ENCODE measurements around the gene NUDT4. TPM values are rescaled to one million over a fixed set of nuclear protein-coding genes. Genes with fewer than 3 reads are reported as not detected.
"Not testable (repeated sequence)": the region's sequence is repeated elsewhere in the genome, so short reads cannot be mapped to it uniquely, and the experiment has no call there.

Gene NUDT4
- total RNA-seq, 1 experiment from 2014 or later = 51.0 TPM

- ChIA-PET CTCF (interaction anchor here (0.6 kb wide), 1 partner anchor 72 kb away, joined by 3 read pairs; no protein-coding TSS in a partner anchor), POLR2A (ENCODE audit: unreplicated experiment) (no interaction called here)
- H3K4me1 ChIP-seq (replicated peaks; ENCODE audit: insufficient read depth) = no peaks in the 10 kb centered on the region; the same call in 1 of the 2 replicates
- BruUV-seq (replicated peaks) = no TSS peak
- no peak overlapping the region for H3K4me2 ChIP-seq
- H3K36me3 ChIP-seq (ENCODE audit: low read depth) = no peaks in the 10 kb centered on the region
- no peaks in the 10 kb centered on the region for H3K9me3 ChIP-seq (ENCODE audit: insufficient read depth, low read depth)
- H3K4me3 ChIP-seq = no peak overlapping the region
- H3F3A ChIP-seq (ENCODE audit: insufficient read depth, low read depth) = peaks cover 5% of the 10 kb centered on the region; the same call in 1 of the 2 replicates
- no peak overlapping the region for H3K27ac ChIP-seq
- H3K79me2 ChIP-seq (ENCODE audit: low read depth) = peaks cover 97% of the 10 kb centered on the region
- H3K27me3 ChIP-seq (ENCODE audit: insufficient read depth, low read depth) = no peaks in the 10 kb centered on the region
- TF ChIP-seq EZH2 (IDR thresholded peaks at IDR 0.05; ENCODE audit: low read depth) (no peak), CTCF (conservative IDR thresholded peaks at IDR 0.05) (no peak)
- intact Hi-C loops (cut with micrococcal nuclease; ENCODE audit: unreplicated experiment) = no loop called here
- H4K20me1 ChIP-seq (ENCODE audit: insufficient read depth) = peaks cover 94% of the 10 kb centered on the region
- no peak overlapping the region for H2AFZ ChIP-seq
- DNase-seq = no peak
- H3K9me2 ChIP-seq (ENCODE audit: insufficient read depth) = no peaks in the 10 kb centered on the region
These were observed 51.7 kb downstream of the NUDT4 start for GRCh38 chr12:93429448-93429847.

GRCh38 chr12:93429852-93430251, 52.1 kb downstream of the NUDT4 start:
- intact Hi-C loops (cut with micrococcal nuclease; ENCODE audit: unreplicated experiment) = no loop called here
- TF ChIP-seq EZH2 (IDR thresholded peaks at IDR 0.05; ENCODE audit: low read depth) (no peak), CTCF (conservative IDR thresholded peaks at IDR 0.05) (no peak)
- DNase-seq = no peak
- Histone ChIP-seq H3K36me3 (ENCODE audit: low read depth) (no peaks in the 10 kb centered on the region), H3K4me2 (no peak overlapping the region), H2AFZ (no peak overlapping the region), H3K4me1 (replicated peaks; ENCODE audit: insufficient read depth) (no peaks in the 10 kb centered on the region; the same call in 1 of the 2 replicates), H3K27me3 (ENCODE audit: insufficient read depth, low read depth) (no peaks in the 10 kb centered on the region), H3K9me2 (ENCODE audit: insufficient read depth) (no peaks in the 10 kb centered on the region), H4K20me1 (ENCODE audit: insufficient read depth) (peaks cover 92% of the 10 kb centered on the region), H3K27ac (no peak overlapping the region), H3F3A (ENCODE audit: insufficient read depth, low read depth) (peaks cover 5% of the 10 kb centered on the region; the same call in 1 of the 2 replicates), H3K79me2 (ENCODE audit: low read depth) (peaks cover 97% of the 10 kb centered on the region), H3K9me3 (ENCODE audit: insufficient read depth, low read depth) (no peaks in the 10 kb centered on the region), H3K4me3 (no peak overlapping the region)
- no TSS peak for BruUV-seq (replicated peaks)
- CTCF ChIA-PET = interaction anchor here (0.6 kb wide), 1 partner anchor 72 kb away, joined by 3 read pairs; no protein-coding TSS in a partner anchor
- POLR2A ChIA-PET (ENCODE audit: unreplicated experiment) = no interaction called here

- CTCF ChIA-PET = interaction anchor here (0.6 kb wide), 1 partner anchor 72 kb away, joined by 3 read pairs; no protein-coding TSS in a partner anchor
- peaks cover 5% of the 10 kb centered on the region; the same call in 1 of the 2 replicates for H3F3A ChIP-seq (ENCODE audit: insufficient read depth, low read depth)
These were observed 52.6 kb downstream of the NUDT4 start for GRCh38 chr12:93430280-93430679.

GRCh38 chr12:93432031-93432430, 54.3 kb downstream of the NUDT4 start:
- H3K9me3 ChIP-seq (ENCODE audit: insufficient read depth, low read depth); H3K4me1 ChIP-seq (replicated peaks; ENCODE audit: insufficient read depth); H3K27ac ChIP-seq; H3K4me3 ChIP-seq; H3K36me3 ChIP-seq (ENCODE audit: low read depth); H3K4me2 ChIP-seq; DNase-seq; POLR2A ChIA-PET (ENCODE audit: unreplicated experiment); CTCF ChIA-PET; H3K9me2 ChIP-seq (ENCODE audit: insufficient read depth); H2AFZ ChIP-seq; BruUV-seq (replicated peaks); H3F3A ChIP-seq (ENCODE audit: insufficient read depth, low read depth); intact Hi-C loops (cut with micrococcal nuclease; ENCODE audit: unreplicated experiment); H3K27me3 ChIP-seq (ENCODE audit: insufficient read depth, low read depth): not testable (repeated sequence)
- Histone ChIP-seq H3K79me2 (ENCODE audit: low read depth) (peaks cover 97% of the 10 kb centered on the region), H4K20me1 (ENCODE audit: insufficient read depth) (peaks cover 90% of the 10 kb centered on the region)

More at GRCh38 chr12:93430280-93430679, 52.6 kb downstream of the NUDT4 start:
- Histone ChIP-seq H3K9me3 (ENCODE audit: insufficient read depth, low read depth) (no peaks in the 10 kb centered on the region), H3K4me1 (replicated peaks; ENCODE audit: insufficient read depth) (no peaks in the 10 kb centered on the region; the same call in 1 of the 2 replicates), H3K4me2 (no peak overlapping the region), H3K4me3 (no peak overlapping the region), H3K9me2 (ENCODE audit: insufficient read depth) (no peaks in the 10 kb centered on the region), H3K27me3 (ENCODE audit: insufficient read depth, low read depth) (no peaks in the 10 kb centered on the region), H3K27ac (no peak overlapping the region), H4K20me1 (ENCODE audit: insufficient read depth) (peaks cover 92% of the 10 kb centered on the region), H3K36me3 (ENCODE audit: low read depth) (no peaks in the 10 kb centered on the region), H3K79me2 (ENCODE audit: low read depth) (peaks cover 97% of the 10 kb centered on the region), H2AFZ (no peak overlapping the region)
- POLR2A ChIA-PET (ENCODE audit: unreplicated experiment) = no interaction called here
- DNase-seq = no peak
- TF ChIP-seq CTCF (conservative IDR thresholded peaks at IDR 0.05) (no peak), EZH2 (IDR thresholded peaks at IDR 0.05; ENCODE audit: low read depth) (no peak)
- intact Hi-C loops (cut with micrococcal nuclease; ENCODE audit: unreplicated experiment) = no loop called here
- no TSS peak for BruUV-seq (replicated peaks)

Measured in PC-9 (cell line).